ENCODE measurements around the gene GRIN1.
A peak's percentile ranks its signal among the peaks of the same experiment; 100 is the strongest.

GRIN1 gene

GRCh38 chr9:137178201-137178938 is 39.4 kb downstream of the GRIN1 start:
- no peak for DNase-seq (ENCODE audit: low spot score)

- no peak for DNase-seq (ENCODE audit: low spot score)
These were observed 40.1 kb downstream of the GRIN1 start for GRCh38 chr9:137178939-137179630.

GRCh38 chr9:137179761-137180160 is 40.8 kb downstream of the GRIN1 start:
- no peak for DNase-seq (ENCODE audit: low spot score)

GRCh38 chr9:137180491-137180890 is 41.5 kb downstream of the GRIN1 start:
- no peak for DNase-seq (ENCODE audit: low spot score)

GRCh38 chr9:137181680-137182079 is 42.7 kb downstream of the GRIN1 start:
- DNase-seq (ENCODE audit: low spot score): no peak

GRCh38 chr9:137182836-137183235 is 43.9 kb downstream of the GRIN1 start:
- DNase-seq (ENCODE audit: low spot score): no peak

- no peak for DNase-seq (ENCODE audit: low spot score)
These were observed 45.1 kb downstream of the GRIN1 start for GRCh38 chr9:137183980-137184595.

- no peak for DNase-seq (ENCODE audit: low spot score)
These were observed 46.1 kb downstream of the GRIN1 start for GRCh38 chr9:137184881-137185660.

- no peak for DNase-seq (ENCODE audit: low spot score)
These were observed 47.0 kb downstream of the GRIN1 start for GRCh38 chr9:137185921-137186320.

- peak; percentile 41 for DNase-seq (ENCODE audit: low spot score)
These were observed 47.4 kb downstream of the GRIN1 start for GRCh38 chr9:137186385-137186784.

GRCh38 chr9:137187386-137187785 is 48.4 kb downstream of the GRIN1 start:
- DNase-seq (ENCODE audit: low spot score): no peak

GRCh38 chr9:137188086-137188489 is 49.1 kb downstream of the GRIN1 start:
- DNase-seq (ENCODE audit: low spot score): no peak

GRCh38 chr9:137188490-137189296 is 49.7 kb downstream of the GRIN1 start, which contains the start of the genes ANAPC2 and SSNA1:
ANAPC2 (minus strand) TSS chr9:137188560; CDS start chr9:137188532, 28 bp downstream.
SSNA1 (plus strand) TSS chr9:137188676; CDS start chr9:137188727, 51 bp downstream.
- DNase-seq (ENCODE audit: low spot score): peak; percentile 98

GRCh38 chr9:137189297-137190295 is 50.6 kb downstream of the GRIN1 start:
- DNase-seq (ENCODE audit: low spot score): no peak

GRCh38 chr9:137190315-137190856 is 51.4 kb downstream of the GRIN1 start:
- no peak for DNase-seq (ENCODE audit: low spot score)

- no peak for DNase-seq (ENCODE audit: low spot score)
These were observed 52.3 kb downstream of the GRIN1 start for GRCh38 chr9:137191245-137191644.

GRCh38 chr9:137191691-137192447 is 52.9 kb downstream of the GRIN1 start:
- DNase-seq (ENCODE audit: low spot score): no peak

- no peak for DNase-seq (ENCODE audit: low spot score)
These were observed 53.5 kb downstream of the GRIN1 start for GRCh38 chr9:137192448-137192780.

- no peak for DNase-seq (ENCODE audit: low spot score)
These were observed 53.9 kb downstream of the GRIN1 start for GRCh38 chr9:137192859-137193258.

All from hematopoietic multipotent progenitor cell treated with erythropoietin and hydrocortisone succinate and interleukin-3 and kit ligand, for 17 days (in vitro differentiated cells).